Activated T-helper 2 cell treated with anti-CD3 and anti-CD28 coated beads, Interferon-gamma antibody, Interleukin-2, Interleukin-4, amounts not matched to agents 10 μg/mL and 5 μg/mL and 100 μg/mL, durations not matched to agents 14 hours and 24 hours and 36 hours (primary cell): Measurements from ENCODE around the gene ADARB1. TPM values are rescaled to one million over a fixed set of nuclear protein-coding genes. Genes with fewer than 3 reads are reported as not detected.

Experiments used
- DNase-seq: peaks from one replicate; pipeline ENCODE4 v3.0.0; 2021; ENCODE audit warnings: low spot score
- H3K27ac Mint-ChIP-seq: one replicate; pipeline ENCODE4 v1.8.0; 2021; ENCODE audit warnings: mixed read lengths
- H3K27me3 Mint-ChIP-seq: one replicate; pipeline ENCODE4 v1.8.0; 2021; ENCODE audit warnings: low read depth, mixed read lengths
- H3K36me3 Mint-ChIP-seq: one replicate; pipeline ENCODE4 v1.8.0; 2021; ENCODE audit warnings: low read depth, mixed read lengths
- H3K4me1 Mint-ChIP-seq: one replicate; pipeline ENCODE4 v1.8.0; 2021; ENCODE audit warnings: low read depth, mixed read lengths
- H3K4me3 Mint-ChIP-seq: one replicate; pipeline ENCODE4 v1.8.0; 2021; ENCODE audit warnings: low read depth, mild to moderate bottlenecking, moderate library complexity, mixed read lengths
- H3K9me3 Mint-ChIP-seq: one replicate; pipeline ENCODE4 v1.8.0; 2021; ENCODE audit warnings: mixed read lengths
- intact Hi-C: fragments of 100-400 bp; cut with micrococcal nuclease; formaldehyde crosslinking; loops from one replicate; pipeline ENCODE4 v1.15.1; 2023
- total RNA-seq: library from RNA; stranded (reverse); gene quantifications from 2 replicates; pipeline ENCODE4 v1.2.3, GENCODE V29; 2022

ADARB1 gene
- total RNA-seq, 1 donor from 2014 or later: 25.8 TPM

GRCh38 chr21:45248893-45249381, 174.6 kb downstream of the ADARB1 start:
- H3K36me3 Mint-ChIP-seq: peaks cover 5% of the 10 kb centered on the region
- DNase-seq: no peak
- intact Hi-C loops: no loop called here

DNA sequence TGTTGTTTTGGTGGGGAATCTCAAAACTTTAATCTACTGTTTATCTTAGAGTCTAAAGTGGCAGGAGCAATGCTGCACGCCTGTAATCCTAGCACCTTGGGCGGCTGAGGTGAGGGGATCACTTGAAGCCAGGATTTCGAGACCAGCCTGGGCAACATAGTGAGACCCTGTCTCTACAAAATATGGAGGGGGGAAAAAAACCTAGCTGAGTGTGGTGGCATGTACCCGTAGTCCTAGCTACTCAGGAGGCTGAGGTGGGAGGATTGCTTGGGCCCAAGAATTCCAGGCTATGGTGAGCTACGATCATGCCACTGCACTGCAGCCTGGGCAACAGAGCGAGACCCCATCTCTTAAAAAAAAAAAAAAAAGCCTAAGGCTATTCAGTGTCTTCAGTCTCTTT, 175.2 kb downstream of the ADARB1 start:
- H3K36me3 Mint-ChIP-seq: no peaks in the 10 kb centered on the region
- H3K27me3 Mint-ChIP-seq: peaks cover 26% of the 10 kb centered on the region
- no peak overlapping the region for H3K4me3 Mint-ChIP-seq
- H3K4me1 Mint-ChIP-seq: no peaks in the 10 kb centered on the region
- no peak overlapping the region for H3K27ac Mint-ChIP-seq
- no peaks in the 10 kb centered on the region for H3K9me3 Mint-ChIP-seq
- intact Hi-C loops: no loop called here
- no peak for DNase-seq

More at GRCh38 chr21:45248893-45249381, 174.6 kb downstream of the ADARB1 start:
- Mint-ChIP-seq H3K27ac (no peak overlapping the region), H3K4me1 (no peaks in the 10 kb centered on the region), H3K9me3 (peaks cover 6% of the 10 kb centered on the region), H3K27me3 (peaks cover 26% of the 10 kb centered on the region), H3K4me3 (no peak overlapping the region)

- intact Hi-C loops: no loop called here
- no peaks in the 10 kb centered on the region for H3K9me3 Mint-ChIP-seq
- H3K27ac Mint-ChIP-seq: no peak overlapping the region
- H3K27me3 Mint-ChIP-seq: peaks cover 31% of the 10 kb centered on the region
- H3K4me3 Mint-ChIP-seq: no peak overlapping the region
- no peaks in the 10 kb centered on the region for H3K36me3 Mint-ChIP-seq
- peaks cover 2% of the 10 kb centered on the region for H3K4me1 Mint-ChIP-seq
- DNase-seq: no peak
Observed at GRCh38 chr21:45250272-45250671, 175.9 kb downstream of the ADARB1 start.

DNA sequence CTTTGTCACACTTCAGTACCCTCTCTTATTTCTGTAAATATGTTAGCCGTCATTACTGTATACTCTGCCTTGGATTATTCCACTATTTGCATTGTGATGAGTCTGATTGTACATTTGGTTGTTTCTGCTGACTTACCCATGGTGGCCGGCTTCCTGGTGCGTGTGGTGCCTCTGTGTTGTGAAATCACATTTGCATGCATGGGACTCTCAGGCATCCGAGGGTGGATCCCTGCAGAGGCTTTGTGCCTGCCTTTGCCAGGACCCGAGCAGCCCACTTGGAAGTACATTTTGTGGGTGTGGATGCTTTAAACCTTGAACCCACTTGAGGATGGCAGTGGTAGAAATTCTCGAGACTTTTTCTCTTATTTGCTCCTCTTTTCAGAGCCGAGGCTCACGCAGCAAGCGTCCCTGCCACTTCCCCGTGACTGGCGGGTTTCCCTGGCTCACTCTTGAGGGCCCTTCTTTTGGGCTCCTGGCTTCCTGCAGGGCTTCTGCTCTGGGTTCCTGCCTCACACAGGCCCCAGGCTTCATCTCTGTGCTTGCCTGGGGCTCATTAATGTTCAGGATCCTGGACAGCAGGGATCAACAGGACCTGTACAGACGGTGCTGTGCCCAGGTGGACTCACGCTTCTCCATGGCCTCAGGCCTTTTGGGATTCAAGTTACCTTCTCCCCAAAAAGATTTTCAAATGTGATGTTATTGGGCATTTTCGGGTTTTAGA, 176.7 kb downstream of the ADARB1 start:
- Mint-ChIP-seq H3K27ac (no peak overlapping the region), H3K27me3 (peaks cover 31% of the 10 kb centered on the region), H3K9me3 (no peaks in the 10 kb centered on the region), H3K4me1 (peaks cover 5% of the 10 kb centered on the region), H3K4me3 (no peak overlapping the region), H3K36me3 (no peaks in the 10 kb centered on the region)
- intact Hi-C loops: no loop called here
- no peak for DNase-seq

DNA sequence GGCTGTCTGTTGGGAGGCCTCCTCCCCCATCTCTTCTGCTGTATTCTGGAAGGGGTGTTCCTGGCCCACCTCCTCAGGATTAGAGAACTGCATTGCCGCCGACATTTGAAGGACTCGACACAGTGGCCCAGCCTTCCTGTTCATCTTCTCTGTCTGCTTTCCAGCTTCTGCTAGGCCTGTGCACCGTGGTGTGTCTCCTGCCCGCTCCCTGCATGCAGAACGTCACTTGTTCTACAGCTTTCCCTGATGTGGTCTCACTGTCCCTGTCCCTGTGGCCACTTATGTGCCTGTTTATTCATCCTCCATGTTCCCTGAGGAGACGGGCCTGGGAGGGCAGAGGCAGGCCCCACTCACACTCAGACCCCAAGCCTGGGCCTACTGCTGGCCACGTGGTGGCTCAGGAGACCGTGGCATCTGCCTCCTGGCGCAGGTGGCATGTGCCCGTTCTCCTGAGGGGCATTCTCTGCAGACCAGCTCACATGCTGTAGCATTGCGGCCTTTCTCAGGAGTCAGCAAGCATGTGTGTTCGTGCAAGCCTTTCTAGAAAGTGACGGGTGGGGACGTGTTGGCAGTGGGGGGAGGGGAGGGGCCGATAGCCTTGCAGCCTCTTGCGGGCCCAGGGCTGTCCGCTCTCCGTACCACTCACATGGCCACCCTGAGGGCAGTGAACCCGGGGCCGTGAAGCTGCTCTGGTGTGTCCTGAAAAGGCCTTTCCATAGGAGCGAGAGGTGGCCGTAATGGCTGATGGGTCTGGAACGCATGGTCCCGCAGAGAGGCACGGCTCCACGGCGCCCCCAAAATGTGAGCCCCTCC, 177.5 kb downstream of the ADARB1 start:
- Mint-ChIP-seq H3K4me3 (no peak overlapping the region), H3K36me3 (no peaks in the 10 kb centered on the region), H3K27me3 (peaks cover 31% of the 10 kb centered on the region), H3K4me1 (peaks cover 7% of the 10 kb centered on the region), H3K27ac (no peak overlapping the region), H3K9me3 (no peaks in the 10 kb centered on the region)
- intact Hi-C loops: no loop called here
- DNase-seq: no peak

DNA sequence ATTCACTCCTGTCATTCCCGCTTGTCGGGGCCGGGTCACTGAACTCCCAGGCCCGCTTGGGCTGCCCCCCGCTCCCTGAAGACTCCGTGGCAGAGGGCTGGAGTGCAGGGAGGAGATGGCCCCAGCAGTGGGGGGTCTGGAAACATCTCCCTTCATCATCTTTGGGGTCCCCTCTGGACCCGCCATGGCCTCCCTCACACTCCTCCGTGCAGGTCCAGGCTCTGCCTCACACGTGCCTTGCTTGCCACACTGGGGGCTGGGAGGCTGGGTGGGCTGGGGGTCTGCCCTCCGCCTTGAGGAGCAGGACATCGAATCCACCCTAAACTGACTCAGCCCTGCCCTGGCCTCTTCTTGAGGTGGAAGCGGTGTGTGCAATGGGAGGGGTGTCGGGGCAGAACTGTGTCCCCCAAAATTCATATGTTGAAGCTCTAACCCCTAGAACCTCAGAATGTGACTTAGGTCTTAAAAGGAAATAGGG, 178.1 kb downstream of the ADARB1 start:
- peaks cover 10% of the 10 kb centered on the region for H3K4me1 Mint-ChIP-seq
- H3K9me3 Mint-ChIP-seq: no peaks in the 10 kb centered on the region
- no peaks in the 10 kb centered on the region for H3K36me3 Mint-ChIP-seq
- intact Hi-C loops: no loop called here
- no peak overlapping the region for H3K27ac Mint-ChIP-seq
- H3K27me3 Mint-ChIP-seq: peaks cover 29% of the 10 kb centered on the region
- no peak overlapping the region for H3K4me3 Mint-ChIP-seq
- DNase-seq: no peak

DNA sequence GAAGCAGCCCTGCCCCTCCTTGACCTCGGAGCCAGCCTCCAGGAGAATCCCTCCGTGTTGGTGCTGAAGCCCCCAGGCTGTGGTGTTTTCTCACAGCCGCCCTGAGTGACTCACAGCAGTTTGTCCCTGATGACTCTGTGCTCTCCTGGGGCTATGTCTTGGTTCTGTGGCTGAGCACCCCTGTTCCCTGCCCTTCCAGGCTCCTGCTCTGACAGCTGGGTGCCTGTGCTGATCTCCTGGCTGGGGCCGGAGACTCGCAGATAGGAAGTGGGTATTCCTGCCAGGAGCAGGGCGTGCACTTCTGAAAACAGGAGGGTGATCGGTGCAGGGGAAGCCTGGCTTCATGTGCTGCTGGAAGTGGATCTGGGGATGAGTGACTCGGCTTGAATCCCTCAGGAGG, 178.8 kb downstream of the ADARB1 start:
- Mint-ChIP-seq H3K27ac (no peak overlapping the region), H3K27me3 (peaks cover 29% of the 10 kb centered on the region), H3K36me3 (no peaks in the 10 kb centered on the region), H3K4me1 (peaks cover 10% of the 10 kb centered on the region), H3K4me3 (no peak overlapping the region), H3K9me3 (no peaks in the 10 kb centered on the region)
- intact Hi-C loops: no loop called here
- DNase-seq: no peak

DNA sequence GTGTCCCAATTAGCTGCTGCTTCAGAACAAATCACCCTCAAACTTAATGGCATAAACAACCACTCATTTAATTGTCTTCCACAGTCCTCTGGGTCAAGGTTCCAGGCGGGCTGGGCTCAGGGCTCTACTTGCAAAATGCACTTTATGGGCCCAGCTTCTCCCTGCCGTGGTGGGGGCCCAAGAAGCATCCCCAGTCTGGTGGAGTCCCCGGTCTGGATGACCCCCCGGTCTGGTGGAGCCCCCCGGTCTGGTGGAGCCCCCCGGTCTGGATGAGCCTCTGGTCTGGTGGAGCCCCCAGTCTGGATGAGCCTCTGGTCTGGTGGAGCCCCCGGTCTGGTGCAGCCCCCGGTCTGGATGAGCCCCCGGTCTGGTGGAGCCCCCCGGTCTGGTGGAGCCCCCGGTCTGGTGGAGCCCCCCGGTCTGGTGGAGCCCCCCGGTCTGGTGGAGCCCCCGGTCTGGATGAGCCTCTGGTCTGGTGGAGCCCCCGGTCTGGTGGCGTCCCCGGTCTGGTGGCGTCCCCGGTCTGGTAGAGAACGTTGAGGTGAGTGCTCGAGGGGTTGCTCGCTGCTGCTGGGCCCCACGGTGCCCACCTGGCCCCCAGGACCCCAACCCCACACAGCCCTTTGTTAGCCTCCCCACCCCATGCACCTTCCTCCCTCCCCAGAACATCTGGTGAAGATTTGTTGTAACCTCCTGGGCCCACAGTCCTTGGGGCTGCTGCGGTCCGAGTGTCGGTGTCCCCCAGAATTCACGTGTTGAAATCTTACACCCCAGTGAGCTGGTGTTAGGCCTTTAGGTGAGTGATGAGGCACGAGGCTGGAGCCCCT, 179.5 kb downstream of the ADARB1 start:
- no peaks in the 10 kb centered on the region for H3K36me3 Mint-ChIP-seq
- no peak for DNase-seq

DNA sequence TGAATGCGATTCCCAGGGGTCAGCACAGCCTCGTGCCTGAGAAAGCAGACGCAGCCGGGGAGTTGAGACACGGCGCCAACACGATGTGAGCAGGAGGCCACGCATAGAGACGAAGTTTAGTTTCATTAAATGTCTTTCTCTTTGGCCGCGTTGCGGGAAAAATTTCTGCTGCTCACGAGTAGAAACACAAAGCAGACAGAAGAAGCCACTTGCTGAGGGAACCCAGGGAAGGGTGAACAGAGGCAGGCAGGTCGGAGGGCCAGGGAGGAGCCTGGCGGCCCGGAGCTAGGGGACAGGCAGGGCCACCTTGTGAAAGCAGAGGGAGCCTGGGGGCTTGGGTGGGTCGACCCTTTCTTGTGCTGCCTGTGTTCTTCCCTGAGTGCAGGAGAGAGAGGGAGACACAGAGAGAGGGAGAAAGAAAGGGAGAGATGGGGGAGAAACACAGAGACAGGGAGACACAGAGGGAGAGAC, 180.1 kb downstream of the ADARB1 start:
- no peaks in the 10 kb centered on the region for H3K36me3 Mint-ChIP-seq
- H3K27me3 Mint-ChIP-seq: peaks cover 24% of the 10 kb centered on the region
- no peak overlapping the region for H3K27ac Mint-ChIP-seq
- H3K9me3 Mint-ChIP-seq: no peaks in the 10 kb centered on the region
- no peak for DNase-seq
- peaks cover 10% of the 10 kb centered on the region for H3K4me1 Mint-ChIP-seq
- H3K4me3 Mint-ChIP-seq: no peak overlapping the region
- intact Hi-C loops: no loop called here

More for the DNA sequence above, 179.5 kb downstream of the ADARB1 start:
- Mint-ChIP-seq H3K4me1 (peaks cover 10% of the 10 kb centered on the region), H3K9me3 (no peaks in the 10 kb centered on the region), H3K27ac (no peak overlapping the region), H3K27me3 (peaks cover 25% of the 10 kb centered on the region), H3K4me3 (no peak overlapping the region)
- intact Hi-C loops: no loop called here

DNA sequence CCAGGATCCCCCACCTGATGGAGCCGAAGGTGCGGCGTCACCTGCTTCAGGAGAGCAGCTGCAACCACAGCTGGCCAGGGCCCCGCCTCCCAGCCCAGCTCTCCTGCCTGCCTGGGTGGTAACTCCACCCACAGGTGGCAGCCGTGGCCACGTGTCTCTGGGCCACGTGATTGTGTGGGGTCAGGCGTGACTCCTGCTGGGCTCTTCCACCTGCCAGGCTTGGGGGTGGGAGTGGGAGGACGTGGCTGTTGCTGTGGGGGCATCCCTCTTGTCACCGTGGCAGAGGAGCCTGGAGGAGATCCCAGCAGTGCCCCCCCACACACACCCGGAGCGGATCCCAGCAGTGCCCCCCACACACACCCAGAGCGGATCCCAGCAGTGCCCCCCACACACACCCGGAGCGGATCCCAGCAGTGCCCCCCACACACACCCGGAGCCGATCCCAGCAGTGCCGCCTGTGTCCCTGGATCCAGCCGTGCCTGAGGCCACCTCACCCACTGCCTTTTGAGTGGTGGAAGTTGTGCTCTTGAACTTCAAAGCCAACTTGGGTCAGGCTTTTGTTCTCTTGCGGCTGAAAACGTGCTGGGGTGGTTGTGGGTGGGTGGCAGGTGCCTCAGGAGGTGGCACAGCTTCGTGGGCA, 181.1 kb downstream of the ADARB1 start:
- Mint-ChIP-seq H3K27me3 (peaks cover 16% of the 10 kb centered on the region), H3K4me1 (peaks cover 10% of the 10 kb centered on the region), H3K27ac (no peak overlapping the region), H3K36me3 (no peaks in the 10 kb centered on the region), H3K9me3 (no peaks in the 10 kb centered on the region), H3K4me3 (no peak overlapping the region)
- intact Hi-C loops: no loop called here
- DNase-seq: no peak

DNA sequence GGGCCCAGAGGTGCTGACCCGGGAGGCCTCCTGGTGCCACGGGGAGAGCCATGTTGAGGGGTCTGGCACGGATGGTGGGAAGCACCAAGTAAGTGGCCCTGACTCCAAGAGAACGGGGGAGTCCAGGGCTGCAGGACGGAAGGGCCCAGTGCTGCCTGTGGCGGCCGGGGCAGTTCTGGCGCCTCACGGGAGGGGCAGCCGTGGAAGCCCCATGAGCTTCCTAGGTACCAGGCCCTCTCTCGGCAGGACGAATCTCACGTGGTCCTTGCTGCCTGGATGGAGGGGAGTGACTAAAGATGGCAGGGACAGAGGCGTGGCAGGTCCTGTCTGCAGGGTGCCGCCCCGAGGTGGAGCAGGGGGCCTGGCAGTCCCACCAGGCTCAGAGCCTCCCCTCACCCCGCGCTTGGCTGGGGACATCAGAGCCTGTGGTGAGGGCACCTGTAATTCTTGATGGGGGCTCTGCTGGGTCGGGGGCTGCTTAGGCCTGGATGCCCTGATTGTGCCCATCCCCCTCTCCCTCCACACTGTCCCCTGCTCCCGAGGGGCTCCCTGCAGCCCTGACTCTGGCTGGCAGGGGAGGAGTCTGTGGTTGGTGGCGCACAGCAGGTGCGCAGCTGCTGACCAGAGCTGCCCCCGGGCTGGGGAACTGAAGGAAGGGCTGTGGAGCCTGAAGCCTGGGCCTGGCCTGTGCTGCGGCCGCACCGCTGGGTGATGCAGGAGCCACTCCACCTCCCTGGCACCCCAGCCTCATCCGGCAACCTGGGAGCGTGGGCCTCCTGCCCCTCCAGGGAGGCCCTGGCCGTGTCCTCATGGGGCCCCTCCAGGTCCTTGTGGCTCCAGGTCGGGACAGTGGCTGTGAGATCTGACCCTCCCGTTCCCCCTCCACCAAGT, 181.9 kb downstream of the ADARB1 start:
- H3K36me3 Mint-ChIP-seq: no peaks in the 10 kb centered on the region
- H3K4me3 Mint-ChIP-seq: no peak overlapping the region
- peaks cover 9% of the 10 kb centered on the region for H3K27me3 Mint-ChIP-seq
- peaks cover 10% of the 10 kb centered on the region for H3K4me1 Mint-ChIP-seq
- intact Hi-C loops: no loop called here
- DNase-seq: no peak
- H3K27ac Mint-ChIP-seq: no peak overlapping the region
- H3K9me3 Mint-ChIP-seq: no peaks in the 10 kb centered on the region
